WTC11 (cell line): Measurements from ENCODE around the gene TPM3.

ENCODE experiments used
- CBFB ChIP-seq: sonication (generic); formaldehyde crosslinking; IDR thresholded peaks from 2 replicates; pipeline ENCODE4 v1.8.1; 2022; ENCODE audit warnings: mild to moderate bottlenecking, low read depth, missing genetic modification reagents
- CREB1 ChIP-seq: sonication (generic); formaldehyde crosslinking; IDR thresholded peaks from 2 replicates; pipeline ENCODE4 v1.8.0; 2023; ENCODE audit warnings: mild to moderate bottlenecking, missing genetic modification reagents
- TF ChIP-seq, protein P1 (sequence below): fragments of 200-600 bp; IDR thresholded peaks from 2 replicates; pipeline ENCODE4 v1.8.0; 2022; ENCODE audit warnings: antibody characterized with exemption

GRCh38 chr1:154240294-154240833, 48.5 kb upstream of the TPM3 start:
- TF ChIP-seq CREB1 (CRISPR knock-in tag), result no peak
- TF ChIP-seq CBFB, result no peak
- TF ChIP-seq, protein P1, sequence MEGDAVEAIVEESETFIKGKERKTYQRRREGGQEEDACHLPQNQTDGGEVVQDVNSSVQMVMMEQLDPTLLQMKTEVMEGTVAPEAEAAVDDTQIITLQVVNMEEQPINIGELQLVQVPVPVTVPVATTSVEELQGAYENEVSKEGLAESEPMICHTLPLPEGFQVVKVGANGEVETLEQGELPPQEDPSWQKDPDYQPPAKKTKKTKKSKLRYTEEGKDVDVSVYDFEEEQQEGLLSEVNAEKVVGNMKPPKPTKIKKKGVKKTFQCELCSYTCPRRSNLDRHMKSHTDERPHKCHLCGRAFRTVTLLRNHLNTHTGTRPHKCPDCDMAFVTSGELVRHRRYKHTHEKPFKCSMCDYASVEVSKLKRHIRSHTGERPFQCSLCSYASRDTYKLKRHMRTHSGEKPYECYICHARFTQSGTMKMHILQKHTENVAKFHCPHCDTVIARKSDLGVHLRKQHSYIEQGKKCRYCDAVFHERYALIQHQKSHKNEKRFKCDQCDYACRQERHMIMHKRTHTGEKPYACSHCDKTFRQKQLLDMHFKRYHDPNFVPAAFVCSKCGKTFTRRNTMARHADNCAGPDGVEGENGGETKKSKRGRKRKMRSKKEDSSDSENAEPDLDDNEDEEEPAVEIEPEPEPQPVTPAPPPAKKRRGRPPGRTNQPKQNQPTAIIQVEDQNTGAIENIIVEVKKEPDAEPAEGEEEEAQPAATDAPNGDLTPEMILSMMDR, result no peak
